ENCODE results near the gene CWC25.
A peak's percentile ranks its signal among the peaks of the same experiment; 100 is the strongest.
"Not testable (repeated sequence)": the region's sequence is repeated elsewhere in the genome, so short reads cannot be mapped to it uniquely, and the experiment has no call there.

Gene CWC25

DNA sequence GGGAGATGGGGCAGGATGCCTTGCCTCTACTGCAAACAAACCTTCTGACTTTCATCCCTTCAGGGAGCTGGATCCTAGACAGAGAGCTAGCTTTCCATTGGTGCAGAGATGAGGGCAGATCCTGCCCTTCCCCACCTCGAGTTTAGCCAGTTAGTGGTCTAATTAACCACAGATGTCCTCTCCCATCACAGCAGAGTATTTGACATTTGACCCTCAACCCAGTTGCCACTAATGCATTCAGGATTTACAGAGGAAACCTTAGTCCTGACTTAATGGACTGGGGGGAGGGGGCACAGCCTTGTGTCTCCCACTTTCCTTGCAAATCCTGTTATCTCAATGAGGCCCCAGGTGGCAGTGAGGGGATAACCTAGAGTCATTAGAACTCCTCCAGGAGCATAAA, 35.9 kb downstream of the CWC25 start:
- no peak overlapping the region for H3K4me3 ChIP-seq (ENCODE audit: low read length)
- H2AFZ ChIP-seq (ENCODE audit: low read depth, low read length): no peak overlapping the region
- H3K9me3 ChIP-seq (ENCODE audit: low read length): no peaks in the 10 kb centered on the region
- H3K36me3 ChIP-seq (ENCODE audit: insufficient read depth, low read length): peaks cover 40% of the 10 kb centered on the region
- H3K4me1 ChIP-seq (ENCODE audit: insufficient read depth, low read length): peaks cover 15% of the 10 kb centered on the region
- no peaks in the 10 kb centered on the region for H3K27me3 ChIP-seq (ENCODE audit: insufficient read depth, low read length)

DNA sequence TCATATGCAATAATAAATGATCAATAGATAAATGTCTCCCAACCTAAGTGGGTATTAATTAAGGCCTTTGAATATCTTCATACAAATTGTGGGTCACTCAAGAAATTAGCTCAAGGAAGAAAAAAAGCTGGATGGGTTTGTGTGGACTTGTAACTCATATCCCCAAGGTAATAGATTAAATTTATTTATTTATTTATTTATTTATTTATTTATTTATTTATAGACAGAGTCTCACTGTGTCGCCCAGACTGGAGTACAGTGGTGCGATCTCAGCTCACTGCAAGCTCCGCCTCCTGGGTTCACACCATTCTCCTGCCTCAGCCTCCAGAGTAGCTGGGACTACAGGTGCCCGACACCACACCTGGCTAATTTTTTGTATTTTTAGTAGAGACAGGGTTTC, 37.1 kb downstream of the CWC25 start:
- H3K27me3 ChIP-seq (ENCODE audit: insufficient read depth, low read length); H3K4me3 ChIP-seq (ENCODE audit: low read length); H2AFZ ChIP-seq (ENCODE audit: low read depth, low read length); H3K9me3 ChIP-seq (ENCODE audit: low read length): not testable (repeated sequence)
- Histone ChIP-seq H3K4me1 (ENCODE audit: insufficient read depth, low read length) (peaks cover 15% of the 10 kb centered on the region), H3K36me3 (ENCODE audit: insufficient read depth, low read length) (peaks cover 46% of the 10 kb centered on the region)

- H2AFZ ChIP-seq (ENCODE audit: low read depth, low read length): no peak overlapping the region
- no peaks in the 10 kb centered on the region for H3K27me3 ChIP-seq (ENCODE audit: insufficient read depth, low read length)
- no peaks in the 10 kb centered on the region for H3K9me3 ChIP-seq (ENCODE audit: low read length)
- H3K4me3 ChIP-seq (ENCODE audit: low read length): no peak overlapping the region
- H3K4me1 ChIP-seq (ENCODE audit: insufficient read depth, low read length): peaks cover 15% of the 10 kb centered on the region
- H3K36me3 ChIP-seq (ENCODE audit: insufficient read depth, low read length): peaks cover 49% of the 10 kb centered on the region
Observed at GRCh38 chr17:38786372-38786771, 38.7 kb downstream of the CWC25 start.

DNA sequence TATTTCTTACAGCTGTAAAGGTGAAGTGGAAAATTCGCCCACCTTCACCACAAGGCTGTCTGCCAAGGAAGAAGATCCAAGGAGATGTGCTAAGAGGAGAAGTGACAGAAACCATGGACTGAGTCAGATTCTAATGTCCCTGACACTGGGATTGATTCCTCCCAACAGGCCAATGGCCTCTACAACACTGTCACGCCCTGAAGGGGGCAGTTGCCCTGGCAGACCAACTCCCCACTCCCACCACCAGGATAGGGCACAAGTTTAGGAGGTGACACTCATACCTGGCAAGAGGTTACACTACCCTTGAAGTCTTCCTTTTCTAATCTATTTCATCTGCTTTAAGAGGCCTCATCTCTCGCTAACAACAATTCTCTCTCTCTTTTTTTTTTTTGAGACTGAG, 41.9 kb downstream of the CWC25 start:
- Histone ChIP-seq H3K36me3 (ENCODE audit: insufficient read depth, low read length) (peaks cover 79% of the 10 kb centered on the region), H3K4me1 (ENCODE audit: insufficient read depth, low read length) (no peaks in the 10 kb centered on the region), H3K4me3 (ENCODE audit: low read length) (no peak overlapping the region), H2AFZ (ENCODE audit: low read depth, low read length) (no peak overlapping the region), H3K9me3 (ENCODE audit: low read length) (no peaks in the 10 kb centered on the region), H3K27me3 (ENCODE audit: insufficient read depth, low read length) (no peaks in the 10 kb centered on the region)

- no peak overlapping the region for H3K4me3 ChIP-seq (ENCODE audit: low read length)
- H2AFZ ChIP-seq (ENCODE audit: low read depth, low read length): no peak overlapping the region
- no peaks in the 10 kb centered on the region for H3K27me3 ChIP-seq (ENCODE audit: insufficient read depth, low read length)
- peaks cover 87% of the 10 kb centered on the region for H3K36me3 ChIP-seq (ENCODE audit: insufficient read depth, low read length)
- no peaks in the 10 kb centered on the region for H3K4me1 ChIP-seq (ENCODE audit: insufficient read depth, low read length)
- no peaks in the 10 kb centered on the region for H3K9me3 ChIP-seq (ENCODE audit: low read length)
Observed at GRCh38 chr17:38779965-38780752, 45.0 kb downstream of the CWC25 start.

DNA sequence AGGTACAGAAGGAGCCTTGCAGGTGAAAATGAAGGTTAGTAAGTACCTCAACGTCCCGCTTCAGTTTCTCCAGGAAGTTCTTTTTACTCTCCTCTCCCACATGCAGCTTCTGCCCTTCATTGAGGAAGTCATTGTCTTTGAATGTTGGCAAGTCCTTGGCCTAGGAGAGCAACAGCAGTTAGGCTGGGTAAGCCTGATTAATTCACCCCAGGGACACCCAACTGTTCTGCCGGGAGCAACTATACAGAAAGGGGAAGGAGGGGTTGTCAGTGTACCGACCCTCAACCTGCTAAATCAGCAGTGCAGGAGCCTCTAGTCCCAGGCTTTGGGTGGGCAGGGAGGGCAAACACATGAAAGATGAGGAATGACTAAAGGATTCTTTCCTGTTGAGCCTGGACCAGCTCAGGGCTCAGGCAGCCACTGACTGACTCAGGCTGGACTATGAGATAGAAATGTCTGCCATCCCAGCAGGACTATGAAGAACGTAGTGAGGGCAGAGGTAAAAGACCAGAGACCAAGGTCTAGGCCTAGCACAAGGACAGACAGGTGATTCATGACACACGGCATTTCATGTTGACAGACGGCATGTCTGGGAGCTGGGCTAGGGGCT, 47.4 kb downstream of the CWC25 start:
- Histone ChIP-seq H3K9me3 (ENCODE audit: low read length) (no peaks in the 10 kb centered on the region), H3K36me3 (ENCODE audit: insufficient read depth, low read length) (peaks cover 87% of the 10 kb centered on the region), H3K27me3 (ENCODE audit: insufficient read depth, low read length) (no peaks in the 10 kb centered on the region), H3K4me3 (ENCODE audit: low read length) (no peak overlapping the region), H2AFZ (ENCODE audit: low read depth, low read length) (no peak overlapping the region), H3K4me1 (ENCODE audit: insufficient read depth, low read length) (no peaks in the 10 kb centered on the region)

- Histone ChIP-seq H3K9me3 (ENCODE audit: low read length) (no peaks in the 10 kb centered on the region), H3K36me3 (ENCODE audit: insufficient read depth, low read length) (peaks cover 91% of the 10 kb centered on the region)
Observed at GRCh38 chr17:38773258-38773657, 51.9 kb downstream of the CWC25 start.

GRCh38 chr17:38768417-38768816, 56.7 kb downstream of the CWC25 start:
- Histone ChIP-seq H3K9me3 (ENCODE audit: low read length) (no peaks in the 10 kb centered on the region), H2AFZ (ENCODE audit: low read depth, low read length) (no peak overlapping the region), H3K27me3 (ENCODE audit: insufficient read depth, low read length) (no peaks in the 10 kb centered on the region), H3K4me1 (ENCODE audit: insufficient read depth, low read length) (no peaks in the 10 kb centered on the region), H3K36me3 (ENCODE audit: insufficient read depth, low read length) (peaks cover 97% of the 10 kb centered on the region), H3K4me3 (ENCODE audit: low read length) (no peak overlapping the region)

More at GRCh38 chr17:38773258-38773657, 51.9 kb downstream of the CWC25 start:
- H2AFZ ChIP-seq (ENCODE audit: low read depth, low read length): no peak overlapping the region
- H3K4me3 ChIP-seq (ENCODE audit: low read length): no peak overlapping the region
- H3K27me3 ChIP-seq (ENCODE audit: insufficient read depth, low read length): no peaks in the 10 kb centered on the region
- no peaks in the 10 kb centered on the region for H3K4me1 ChIP-seq (ENCODE audit: insufficient read depth, low read length)

GRCh38 chr17:38766341-38766740, 58.8 kb downstream of the CWC25 start:
- no peaks in the 10 kb centered on the region for H3K4me1 ChIP-seq (ENCODE audit: insufficient read depth, low read length)
- H3K4me3 ChIP-seq (ENCODE audit: low read length): no peak overlapping the region
- H3K27me3 ChIP-seq (ENCODE audit: insufficient read depth, low read length): no peaks in the 10 kb centered on the region
- no peaks in the 10 kb centered on the region for H3K9me3 ChIP-seq (ENCODE audit: low read length)
- H3K36me3 ChIP-seq (ENCODE audit: insufficient read depth, low read length): peaks cover 89% of the 10 kb centered on the region
- no peak overlapping the region for H2AFZ ChIP-seq (ENCODE audit: low read depth, low read length)

DNA sequence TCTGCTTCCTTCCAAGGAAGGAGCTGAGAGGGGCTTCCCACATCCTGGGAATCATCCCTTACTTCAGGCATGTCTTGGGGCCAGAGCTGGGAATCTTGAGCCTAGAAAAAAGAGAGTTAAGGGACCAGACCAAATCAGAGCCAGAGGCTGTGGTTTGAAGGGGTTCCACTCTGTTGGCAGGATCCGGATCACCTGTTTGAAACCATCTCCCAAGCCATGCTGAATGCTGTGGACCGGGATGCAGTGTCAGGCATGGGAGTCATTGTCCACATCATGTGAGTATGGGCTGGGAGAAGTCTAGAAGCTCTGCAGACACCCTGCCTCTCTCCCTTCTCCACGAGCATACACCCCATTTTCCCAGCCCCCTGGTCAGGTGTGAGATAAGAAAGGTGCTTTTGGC, 62.9 kb downstream of the CWC25 start:
- no peak overlapping the region for H3K4me3 ChIP-seq (ENCODE audit: low read length)
- no peaks in the 10 kb centered on the region for H3K4me1 ChIP-seq (ENCODE audit: insufficient read depth, low read length)
- H3K9me3 ChIP-seq (ENCODE audit: low read length): no peaks in the 10 kb centered on the region
- H3K36me3 ChIP-seq (ENCODE audit: insufficient read depth, low read length): peaks cover 75% of the 10 kb centered on the region
- H3K27me3 ChIP-seq (ENCODE audit: insufficient read depth, low read length): no peaks in the 10 kb centered on the region
- H2AFZ ChIP-seq (ENCODE audit: low read depth, low read length): no peak overlapping the region

- no peaks in the 10 kb centered on the region for H3K4me1 ChIP-seq (ENCODE audit: insufficient read depth, low read length)
- no peak overlapping the region for H3K4me3 ChIP-seq (ENCODE audit: low read length)
- no peak overlapping the region for H2AFZ ChIP-seq (ENCODE audit: low read depth, low read length)
- no peaks in the 10 kb centered on the region for H3K9me3 ChIP-seq (ENCODE audit: low read length)
- H3K27me3 ChIP-seq (ENCODE audit: insufficient read depth, low read length): no peaks in the 10 kb centered on the region
- peaks cover 69% of the 10 kb centered on the region for H3K36me3 ChIP-seq (ENCODE audit: insufficient read depth, low read length)
Observed at GRCh38 chr17:38761612-38762011, 63.5 kb downstream of the CWC25 start.

GRCh38 chr17:38753071-38753506, 72.0 kb downstream of the CWC25 start:
- peaks cover 18% of the 10 kb centered on the region for H3K36me3 ChIP-seq (ENCODE audit: insufficient read depth, low read length)
- no peak overlapping the region for H2AFZ ChIP-seq (ENCODE audit: low read depth, low read length)
- peak overlapping the region; percentile 67 for H3K4me3 ChIP-seq (ENCODE audit: low read length)

GRCh38 chr17:38752308-38753070, 72.6 kb downstream of the CWC25 start, which contains the start of gene PSMB3:
Gene PSMB3, plus strand, starts transcription at chr17:38752741. Its CDS starts 86 bp downstream, at chr17:38752827.
- Histone ChIP-seq H3K36me3 (ENCODE audit: insufficient read depth, low read length) (peaks cover 15% of the 10 kb centered on the region), H2AFZ (ENCODE audit: low read depth, low read length) (peak within 1 kb of the TSS; percentile 35), H3K4me1 (ENCODE audit: insufficient read depth, low read length) (peaks cover 21% of the 10 kb centered on the region), H3K9me3 (ENCODE audit: low read length) (no peaks in the 10 kb centered on the region), H3K4me3 (ENCODE audit: low read length) (peak within 1 kb of the TSS; percentile 67), H3K27me3 (ENCODE audit: insufficient read depth, low read length) (no peaks in the 10 kb centered on the region)

More at GRCh38 chr17:38753071-38753506, 72.0 kb downstream of the CWC25 start:
- H3K9me3 ChIP-seq (ENCODE audit: low read length): no peaks in the 10 kb centered on the region
- H3K4me1 ChIP-seq (ENCODE audit: insufficient read depth, low read length): peaks cover 21% of the 10 kb centered on the region
- no peaks in the 10 kb centered on the region for H3K27me3 ChIP-seq (ENCODE audit: insufficient read depth, low read length)
